Heart right ventricle (tissue), 16 donors: ENCODE data around the gene TMEM106C. TPM values are rescaled to one million over a fixed set of nuclear protein-coding genes. Genes with fewer than 3 reads are reported as not detected.

Experiments used
- ATAC-seq, 8 donors: fragments of 200-7000 bp; cut with Tn5 transposase; one replicate each; pipeline ENCODE4 v1.9.1; 2020; ENCODE audit warnings: mild to moderate bottlenecking in 8 of 8, moderate library complexity in 8 of 8, moderate number of reproducible peaks in 1 of 8
- DNase-seq, 2 donors: peaks; one replicate each; pipeline ENCODE4 v3.0.0-alpha.2; 2020
- H3K27ac ChIP-seq, 10 donors: fragments of 200-600 bp; sonication (generic) in 2 of 10; one replicate each; pipeline versions ENCODE4 v1.5.0 to v1.8.0; 2020 to 2022; ENCODE audit warnings: mild to moderate bottlenecking in 3 of 10
- H3K27me3 ChIP-seq, 7 donors: fragments of 200-600 bp; one replicate each; pipeline ENCODE4 v1.8.0; 2021 to 2022; ENCODE audit warnings: mild to moderate bottlenecking in 2 of 7
- H3K36me3 ChIP-seq, 9 donors: fragments of 200-600 bp; sonication (generic) in 1 of 9; one replicate each; pipeline versions ENCODE4 v1.5.0 to v1.8.0; 2020 to 2022; ENCODE audit warnings: mild to moderate bottlenecking in 2 of 9
- H3K4me1 ChIP-seq, 9 donors: fragments of 200-600 bp; sonication (generic) in 1 of 9; one replicate each; pipeline versions ENCODE4 v1.5.0 to v1.8.0; 2020 to 2022; ENCODE audit warnings: mild to moderate bottlenecking in 4 of 9
- H3K4me3 ChIP-seq, 10 donors: fragments of 200-600 bp; sonication (generic) in 2 of 10; one replicate each; pipeline versions ENCODE4 v1.5.0 to v1.8.0; 2020 to 2022; ENCODE audit warnings: mild to moderate bottlenecking in 7 of 10, moderate library complexity in 2 of 10
- H3K9me3 ChIP-seq, 11 donors: fragments of 200-600 bp in 10 of 11; sonication (generic) in 2 of 11; one replicate each; pipeline versions ENCODE4 v1.5.0 to v1.8.0; 2013 to 2022; ENCODE audit warnings: mild to moderate bottlenecking in 2 of 11, control low read depth in 1 of 11, moderate library complexity in 1 of 11
- CTCF ChIP-seq, 9 donors: fragments of 200-600 bp; sonication (generic) in 2 of 9; IDR thresholded peaks; one replicate each; pipeline versions ENCODE4 v1.5.0 to v1.8.0; 2021 to 2022; ENCODE audit warnings: antibody characterized with exemption in 9 of 9, mild to moderate bottlenecking in 5 of 9, moderate library complexity in 1 of 9
- WGBS, 2 donors: extraction: QIAGEN DNeasy Blood & Tissue Kit; methylation state at CpG; one replicate each; pipeline ENCODE4 v1.1.7; 2013; ENCODE audit warnings: inconsistent platforms in 1 of 2; 5-methylcytosine and 5-hydroxymethylcytosine counted together
- intact Hi-C, 10 donors: fragments of 100-400 bp; cut with DNase I; formaldehyde crosslinking; loops; one replicate each; pipeline versions ENCODE4 v1.11.1 to v1.14.2; 2022
- polyA plus RNA-seq, 2 donors: library from polyadenylated mRNA; stranded (reverse); fragments of 200-250 nt; gene quantifications; one replicate each; pipeline ENCODE4 v1.2.3, GENCODE V29; 2013
- total RNA-seq, 10 donors: library from RNA; stranded (reverse); fragmentation: NEBNext Ultra II Directional in 3 of 10; extraction: Animal tissue kit (Norgen Biotek cat#: 25700) in 3 of 10; gene quantifications; one replicate each; pipeline versions ENCODE4 v1.2.1 to v1.2.4, GENCODE V29; 2021 to 2023
- donor health status: Arrhythmogenic right ventricular cardiomyopathy.
- donor health status: ischemic (EF 13 %, LVEDD 7.1; RV severe dilation, severe dysfunction).
- donor health status: healthy with polysubstance abuse.
- donor health status: DM: no; HTN: yes; CAD: no.
- donor health status: DM: no; HTN: no; CAD: no.
- donor health status: ischemic (EF 25% LVEDD 6.9; RV normal size, moderate dysfunction).
- donor health status: ischemic (EF 25% LVEDD 5.7; RV mildly dilated, moderate dysfunction).
- donor health status: healthy.
- donor health status: DM: yes; HTN: yes; CAD: no.
- donor health status: Ischemic cardiomyopathy.
- donor health status: ischemic (EF 35%, LVEDD 5.7; RV mildly dilated, moderate dysfunction).
- donor health status: nonischemic (EF 11% LVEDD 7.7; RV severe dilation, severe dysfunction).
- donor health status: DM: yes; HTN: yes; CAD: no.
- donor health status: PGD.
- donor health status: ischemic (EF 29% LVEDD 5.4; RV normal size, mild dysfunction).
- donor health status: nonischemic (EF 23%, LVEDD 6.1; RV moderate dilation, normal function).

The TMEM106C gene
- total and polyA plus RNA-seq, 12 donors: 22.3 to 61.8 (median 40.0) TPM

GRCh38 chr12:47944685-47945340, 18.6 kb upstream of the TMEM106C start:
- Histone ChIP-seq H3K9me3 (no peaks in the 10 kb centered on the region), H3K27me3 (peaks cover 0 to 32% (median 18%) of the 10 kb centered on the region in 7 donors), H3K4me1 (peaks cover 0 to 18% (median 4%) of the 10 kb centered on the region in 9 donors), H3K27ac (no peak overlapping the region), H3K36me3 (no peaks in the 10 kb centered on the region), H3K4me3 (no peak overlapping the region)
- WGBS, 2 donors: 86 to 95% methylated on average over 6 of the region's 6 CpGs
- DNase-seq: no peak
- intact Hi-C loops: loop anchor here in 4 of 10 donors (5.0 to 10.0 kb wide), 4 partner anchors 38 to 230 kb away; no protein-coding TSS in a partner anchor
- no peak for TF ChIP-seq CTCF (IDR thresholded peaks at IDR 0.05)
- no peak for ATAC-seq

GRCh38 chr12:47945341-47945728, 18.1 kb upstream of the TMEM106C start:
- Histone ChIP-seq H3K27me3 (peaks cover 0 to 32% (median 18%) of the 10 kb centered on the region in 7 donors), H3K4me1 (peaks cover 0 to 18% (median 4%) of the 10 kb centered on the region in 9 donors), H3K36me3 (no peaks in the 10 kb centered on the region), H3K9me3 (no peaks in the 10 kb centered on the region), H3K27ac (no peak overlapping the region), H3K4me3 (no peak overlapping the region)
- intact Hi-C loops: loop anchor here in 4 of 10 donors (5.0 to 10.0 kb wide), 4 partner anchors 38 to 231 kb away; no protein-coding TSS in a partner anchor
- DNase-seq (no peak), ATAC-seq (no peak)
- TF ChIP-seq CTCF (IDR thresholded peaks at IDR 0.05): no peak
- WGBS, 2 donors: 67 to 72% methylated on average over 1 of the region's 1 CpG

- H3K27me3 ChIP-seq: peaks cover 0 to 22% (median 13%) of the 10 kb centered on the region in 7 donors
- intact Hi-C loops: loop anchor here in 4 of 10 donors (5.0 to 10.0 kb wide), 4 partner anchors 39 to 232 kb away; no protein-coding TSS in a partner anchor
- H3K36me3 ChIP-seq: no peaks in the 10 kb centered on the region
- no peaks in the 10 kb centered on the region for H3K9me3 ChIP-seq
- TF ChIP-seq CTCF (IDR thresholded peaks at IDR 0.05): no peak
- H3K4me3 ChIP-seq: no peak overlapping the region
- H3K4me1 ChIP-seq: peaks cover 0 to 18% (median 4%) of the 10 kb centered on the region in 9 donors
- H3K27ac ChIP-seq: no peak overlapping the region
- 74 to 77% methylated on average over 27 of the region's 27 CpGs for WGBS, 2 donors
- DNase-seq (no peak), ATAC-seq (no peak)
These were observed 16.7 kb upstream of the TMEM106C start for GRCh38 chr12:47946413-47947323.

- peaks cover 0 to 15% (median 6%) of the 10 kb centered on the region in 7 donors for H3K27me3 ChIP-seq
These were observed 16.1 kb upstream of the TMEM106C start for GRCh38 chr12:47947341-47947740.

More at GRCh38 chr12:47947341-47947740, 16.1 kb upstream of the TMEM106C start:
- intact Hi-C loops: loop anchor here in 4 of 10 donors (5.0 to 10.0 kb wide), 4 partner anchors 40 to 233 kb away; no protein-coding TSS in a partner anchor
- WGBS, 2 donors: 72 to 75% methylated on average over 12 of the region's 12 CpGs
- Histone ChIP-seq H3K4me1 (peaks cover 0 to 14% (median 4%) of the 10 kb centered on the region in 9 donors), H3K9me3 (no peaks in the 10 kb centered on the region), H3K36me3 (no peaks in the 10 kb centered on the region), H3K4me3 (no peak overlapping the region), H3K27ac (no peak overlapping the region)
- no peak for TF ChIP-seq CTCF (IDR thresholded peaks at IDR 0.05)
- no peak for DNase-seq
- ATAC-seq: no peak
